ENCODE measurements around the gene MAFG.

- TF ChIP-seq EZH2 (IDR thresholded peaks at IDR 0.05; ENCODE audit: low read depth, unreplicated experiment) (no peak), POLR2AphosphoS5 (IDR thresholded peaks at IDR 0.05; ENCODE audit: low read depth) (no peak), CTCF (conservative IDR thresholded peaks at IDR 0.05; ENCODE audit: low read depth in 2 of 2) (no peak)
Observed at GRCh38 chr17:81944858-81945257, 17.3 kb upstream of the MAFG start.
